Measurements from ENCODE around the gene PHACTR1.

DNA sequence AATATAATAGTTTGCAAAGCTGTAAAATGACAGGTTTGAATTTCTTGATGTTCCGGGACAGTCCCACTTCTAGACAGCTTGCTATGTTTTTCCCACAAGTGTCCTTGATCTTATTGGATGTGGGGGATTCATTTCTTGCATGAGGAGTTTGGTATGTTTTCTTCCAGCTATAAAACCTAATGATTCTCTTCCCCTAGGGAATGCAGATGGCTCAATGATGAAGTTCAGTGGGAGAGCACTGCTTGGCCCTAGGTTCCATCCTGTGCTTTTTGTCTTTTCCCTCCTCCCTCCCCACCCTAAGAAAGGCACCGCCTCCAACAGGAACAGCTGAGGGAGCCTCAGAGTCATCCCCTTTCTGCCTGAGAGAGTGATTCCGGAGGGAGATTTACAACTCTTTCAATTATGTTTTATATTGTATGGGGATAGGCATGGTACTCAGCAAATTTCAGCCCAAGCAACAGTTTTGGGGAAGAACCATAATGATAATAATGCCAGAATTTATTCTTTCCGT is 149.2 kb downstream of the PHACTR1 start:
- TF ChIP-seq RAD21 (IDR thresholded peaks at IDR 0.05; ENCODE audit: low read length), result no peak
- no peak for TF ChIP-seq FOXM1 (IDR thresholded peaks at IDR 0.05; ENCODE audit: low read depth)
- TF ChIP-seq POLR2AphosphoS5 (IDR thresholded peaks at IDR 0.05; ENCODE audit: low read depth, low read length), result no peak
- TF ChIP-seq, protein P1, sequence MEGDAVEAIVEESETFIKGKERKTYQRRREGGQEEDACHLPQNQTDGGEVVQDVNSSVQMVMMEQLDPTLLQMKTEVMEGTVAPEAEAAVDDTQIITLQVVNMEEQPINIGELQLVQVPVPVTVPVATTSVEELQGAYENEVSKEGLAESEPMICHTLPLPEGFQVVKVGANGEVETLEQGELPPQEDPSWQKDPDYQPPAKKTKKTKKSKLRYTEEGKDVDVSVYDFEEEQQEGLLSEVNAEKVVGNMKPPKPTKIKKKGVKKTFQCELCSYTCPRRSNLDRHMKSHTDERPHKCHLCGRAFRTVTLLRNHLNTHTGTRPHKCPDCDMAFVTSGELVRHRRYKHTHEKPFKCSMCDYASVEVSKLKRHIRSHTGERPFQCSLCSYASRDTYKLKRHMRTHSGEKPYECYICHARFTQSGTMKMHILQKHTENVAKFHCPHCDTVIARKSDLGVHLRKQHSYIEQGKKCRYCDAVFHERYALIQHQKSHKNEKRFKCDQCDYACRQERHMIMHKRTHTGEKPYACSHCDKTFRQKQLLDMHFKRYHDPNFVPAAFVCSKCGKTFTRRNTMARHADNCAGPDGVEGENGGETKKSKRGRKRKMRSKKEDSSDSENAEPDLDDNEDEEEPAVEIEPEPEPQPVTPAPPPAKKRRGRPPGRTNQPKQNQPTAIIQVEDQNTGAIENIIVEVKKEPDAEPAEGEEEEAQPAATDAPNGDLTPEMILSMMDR (IDR thresholded peaks at IDR 0.05), result no peak
- TF ChIP-seq TAF1 (IDR thresholded peaks at IDR 0.05; ENCODE audit: borderline replicate concordance, low read depth, low read length), result no peak
- TF ChIP-seq, protein P2, sequence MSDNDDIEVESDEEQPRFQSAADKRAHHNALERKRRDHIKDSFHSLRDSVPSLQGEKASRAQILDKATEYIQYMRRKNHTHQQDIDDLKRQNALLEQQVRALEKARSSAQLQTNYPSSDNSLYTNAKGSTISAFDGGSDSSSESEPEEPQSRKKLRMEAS (IDR thresholded peaks at IDR 0.05; ENCODE audit: low read depth), result no peak

Measured in SK-N-SH (cell line).